ENCODE data around the gene CLCN3.
"Not testable (repeated sequence)": the region's sequence is repeated elsewhere in the genome, so short reads cannot be mapped to it uniquely, and the experiment has no call there.

CLCN3 gene

DNA sequence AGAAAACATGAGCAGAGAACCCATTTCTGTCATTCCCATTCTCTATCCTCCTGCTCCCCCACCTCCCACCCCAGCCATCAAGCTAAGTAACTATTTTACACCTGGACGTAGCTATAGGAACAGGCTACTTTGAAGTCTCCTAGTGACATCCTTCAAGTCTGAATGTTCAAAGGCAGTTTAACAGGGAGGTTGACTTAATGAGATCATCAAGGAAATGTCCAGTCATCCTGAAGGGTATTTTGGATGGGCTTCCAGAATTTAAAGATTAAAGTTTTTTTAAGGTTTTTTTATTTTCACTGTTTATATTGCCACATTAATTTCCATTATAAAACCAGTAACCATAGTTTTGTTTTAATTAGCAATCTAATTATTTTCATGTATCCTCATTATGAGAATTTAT is 96.3 kb downstream of the CLCN3 start:
- ChIA-PET CTCF (interaction anchor here (0.7 kb wide), 1 partner anchor 104 kb away, joined by 3 read pairs; no protein-coding TSS in a partner anchor), POLR2A (no interaction called here)

GRCh38 chr4:169720529-169720928 is 100.2 kb downstream of the CLCN3 start:
- CTCF ChIA-PET, result no interaction called here
- TF ChIP-seq CTCF (IDR thresholded peaks at IDR 0.05; ENCODE audit: control extremely low read depth, extremely low read depth, low read depth, missing control alignments), result no peak
- POLR2A ChIA-PET, result no interaction called here
- no peak for DNase-seq (ENCODE audit: extremely low spot score)

More for the DNA sequence above, 96.3 kb downstream of the CLCN3 start:
- no peak for TF ChIP-seq CTCF (IDR thresholded peaks at IDR 0.05; ENCODE audit: control extremely low read depth, extremely low read depth, low read depth, missing control alignments)
- DNase-seq (ENCODE audit: extremely low spot score), result no peak

DNA sequence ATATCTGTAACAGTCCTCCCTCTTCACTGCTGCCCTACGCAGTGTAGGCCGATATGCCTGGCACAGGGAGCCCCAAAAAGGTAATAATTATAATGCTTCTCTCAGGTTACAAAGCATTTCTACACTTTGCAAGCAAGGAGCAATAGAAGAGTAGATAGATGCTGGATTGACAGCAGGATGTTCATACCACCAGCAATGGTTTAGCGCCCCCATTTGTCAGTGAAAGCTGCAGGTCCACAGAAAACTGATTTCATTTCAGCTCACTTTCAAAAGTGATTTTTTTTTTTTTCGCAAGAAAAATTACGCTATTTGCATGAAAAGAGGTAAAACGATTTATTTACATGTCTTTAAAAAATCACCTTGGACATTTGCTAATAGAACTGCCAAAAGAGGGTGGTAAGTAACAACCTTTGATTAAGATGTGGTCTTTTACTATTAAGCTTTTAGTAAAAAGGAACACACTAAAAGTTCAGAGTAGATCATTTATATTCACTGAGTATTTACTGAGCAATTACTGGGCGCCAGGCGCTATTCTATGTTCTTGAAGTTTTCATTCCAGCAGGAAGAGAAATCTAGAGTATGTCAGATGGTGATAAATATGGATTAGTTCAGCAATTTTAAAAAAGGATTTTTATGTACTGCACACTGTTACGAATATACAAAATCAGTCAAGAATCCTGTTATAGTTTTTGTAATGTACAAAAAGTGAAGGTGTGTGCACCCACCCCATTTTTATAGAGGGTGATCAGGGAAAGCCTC is 103.0 kb downstream of the CLCN3 start:
- POLR2A ChIA-PET, result interaction anchor here (0.7 kb wide), 1 partner anchor 305 kb away, joined by 5 read pairs; no protein-coding TSS in a partner anchor
- DNase-seq (ENCODE audit: extremely low spot score), result no peak
- CTCF ChIA-PET, result interaction anchor here (1.3 kb wide), 1 partner anchor 110 kb away, joined by 4 read pairs; no protein-coding TSS in a partner anchor
- peak; percentile 21 for TF ChIP-seq CTCF (IDR thresholded peaks at IDR 0.05; ENCODE audit: control extremely low read depth, extremely low read depth, low read depth, missing control alignments)

DNA sequence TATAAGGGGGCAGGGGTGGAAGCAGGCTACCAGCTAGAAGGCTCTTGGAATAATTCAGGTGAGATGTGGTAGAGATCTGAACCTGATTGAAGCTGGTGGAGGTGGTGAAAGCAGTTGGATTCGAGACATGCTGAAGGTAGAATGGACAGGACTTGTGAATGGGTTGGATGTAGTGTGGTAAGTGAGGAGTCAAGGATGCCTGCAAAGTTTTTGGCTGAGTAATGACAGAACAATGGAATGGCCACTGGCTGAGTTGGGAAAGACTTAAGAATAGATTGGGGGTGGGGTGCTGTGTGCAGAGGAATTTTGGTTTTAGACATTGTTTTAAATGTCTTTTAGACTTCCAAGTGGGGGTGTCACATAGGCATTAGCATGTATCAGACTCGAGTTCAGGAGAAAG is 103.9 kb downstream of the CLCN3 start:
- CTCF ChIA-PET, result no interaction called here
- POLR2A ChIA-PET, result no interaction called here
- no peak for DNase-seq (ENCODE audit: extremely low spot score)

DNA sequence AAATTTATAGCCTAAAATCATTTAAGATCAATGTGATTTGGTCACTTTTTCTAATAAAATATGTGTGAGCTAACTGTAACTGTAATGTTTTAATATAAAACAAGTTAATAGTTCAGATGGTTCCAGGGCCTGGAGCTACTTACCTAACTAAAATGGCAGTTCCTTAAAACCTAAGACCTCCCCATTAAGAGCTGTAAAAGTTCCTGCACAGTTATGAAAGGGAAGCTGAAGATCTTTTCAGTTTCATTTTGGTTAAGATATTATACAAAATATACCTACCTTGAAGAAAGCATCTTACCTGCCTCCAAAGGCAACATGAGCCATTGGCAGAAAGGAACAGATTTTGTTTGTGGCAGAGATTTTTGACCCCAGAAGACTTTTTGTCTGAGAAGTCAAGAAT is 107.2 kb downstream of the CLCN3 start:
- POLR2A ChIA-PET, result no interaction called here
- DNase-seq (ENCODE audit: extremely low spot score), result no peak
- TF ChIP-seq CTCF (IDR thresholded peaks at IDR 0.05; ENCODE audit: control extremely low read depth, extremely low read depth, low read depth, missing control alignments), result no peak
- CTCF ChIA-PET, result interaction anchor here (0.9 to 2.9 kb wide), 4 partner anchors 10 to 115 kb away, joined by 3 to 12 read pairs (median 6); partner anchors contain the start of gene NEK1

More for the DNA sequence above, 103.9 kb downstream of the CLCN3 start:
- TF ChIP-seq CTCF (IDR thresholded peaks at IDR 0.05; ENCODE audit: control extremely low read depth, extremely low read depth, low read depth, missing control alignments), result no peak

- DNase-seq (ENCODE audit: extremely low spot score), result no peak
- ChIA-PET POLR2A (no interaction called here), CTCF (interaction anchor here (0.8 to 0.9 kb wide), 2 partner anchors 9 to 37 kb away, joined by 3 read pairs; no protein-coding TSS in a partner anchor)
- TF ChIP-seq CTCF (IDR thresholded peaks at IDR 0.05; ENCODE audit: control extremely low read depth, extremely low read depth, low read depth, missing control alignments), result no peak
Measured at GRCh38 chr4:169730564-169730963, 110.2 kb downstream of the CLCN3 start.

DNA sequence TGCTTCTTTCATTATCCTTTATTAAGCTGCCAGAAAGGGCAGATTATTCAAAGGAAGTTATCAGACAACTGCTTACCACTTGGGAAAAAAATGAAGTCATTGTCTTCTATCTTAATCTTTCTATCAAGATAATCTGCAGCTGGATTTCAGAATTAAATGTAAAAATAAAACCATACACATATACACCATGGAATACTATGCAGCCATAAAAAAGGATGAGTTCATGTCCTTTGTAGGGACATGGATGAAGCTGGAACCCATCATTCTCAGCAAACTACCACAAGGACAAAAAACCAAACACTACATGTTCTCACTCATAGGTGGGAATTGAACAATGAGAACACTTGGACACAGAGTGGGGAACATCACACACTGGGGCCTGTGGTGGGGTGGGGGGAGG is 118.2 kb downstream of the CLCN3 start:
- DNase-seq (ENCODE audit: extremely low spot score); POLR2A ChIA-PET: not testable (repeated sequence)
- CTCF ChIA-PET, result interaction anchor here (0.6 to 3.2 kb wide), 2 partner anchors 11 to 16 kb away, joined by 3 to 12 read pairs; no protein-coding TSS in a partner anchor
